GM18520 (cell line): ENCODE results near the gene RBP3.

Source experiments
- ATAC-seq: cut with Tn5 transposase; IDR thresholded peaks from one replicate; pipeline ENCODE4 v1.9.1; 2021; ENCODE audit not compliant: unreplicated experiment

RBP3 gene

DNA sequence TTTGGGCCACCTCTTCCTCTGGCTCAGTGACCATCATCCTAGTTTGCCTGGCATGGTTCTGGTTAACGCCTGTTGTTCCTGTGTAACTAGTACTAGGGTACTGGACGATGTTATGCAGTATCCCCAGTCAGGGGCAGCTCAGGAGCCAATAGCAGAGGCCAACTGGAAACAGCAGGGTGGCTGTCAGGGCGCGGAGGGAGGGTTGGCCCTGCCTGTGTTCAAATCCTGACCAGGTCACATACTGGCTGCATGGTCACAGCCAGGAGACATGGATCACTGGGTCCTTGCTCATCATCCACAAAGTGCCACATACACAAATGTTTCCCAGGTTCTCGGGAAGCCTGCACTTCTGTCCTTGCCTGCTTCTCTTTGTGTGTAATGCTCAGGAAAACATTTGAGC lies 12.3 kb upstream of the RBP3 start:
- no peak for ATAC-seq

DNA sequence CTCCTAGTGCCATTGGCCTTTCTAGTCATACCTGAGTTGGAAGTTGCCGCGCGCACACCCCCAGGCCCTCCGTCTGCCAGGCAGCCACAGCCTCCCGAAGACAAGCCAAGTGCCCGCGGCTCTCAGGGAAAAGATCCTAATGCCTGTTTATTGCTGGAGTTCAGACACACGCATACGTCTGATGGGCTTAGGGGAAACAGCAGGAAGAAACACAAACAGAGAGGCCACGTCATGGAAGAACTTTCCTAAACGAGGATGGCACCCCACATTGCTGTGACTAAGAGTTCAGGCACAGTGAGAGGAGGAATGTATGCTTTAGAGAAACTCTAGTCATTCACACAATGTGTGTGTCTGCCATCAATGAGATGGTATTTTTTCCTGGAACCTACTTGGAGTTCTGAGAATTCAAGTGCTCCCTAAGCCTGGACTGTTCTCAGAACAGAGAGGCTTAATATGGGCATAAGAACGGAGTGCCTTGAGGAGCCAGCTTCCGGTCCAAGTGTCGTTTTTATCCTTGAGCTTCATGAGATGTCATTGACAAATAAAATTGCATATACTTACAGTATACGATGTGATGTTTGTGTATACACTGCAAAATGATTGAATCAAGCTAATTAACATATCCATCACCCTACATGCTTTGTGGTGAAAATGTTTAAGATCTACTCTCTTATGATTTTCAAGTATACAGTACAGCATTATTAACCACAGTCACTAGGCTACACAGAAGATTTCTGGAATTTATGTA lies 11.6 kb upstream of the RBP3 start:
- no peak for ATAC-seq

DNA sequence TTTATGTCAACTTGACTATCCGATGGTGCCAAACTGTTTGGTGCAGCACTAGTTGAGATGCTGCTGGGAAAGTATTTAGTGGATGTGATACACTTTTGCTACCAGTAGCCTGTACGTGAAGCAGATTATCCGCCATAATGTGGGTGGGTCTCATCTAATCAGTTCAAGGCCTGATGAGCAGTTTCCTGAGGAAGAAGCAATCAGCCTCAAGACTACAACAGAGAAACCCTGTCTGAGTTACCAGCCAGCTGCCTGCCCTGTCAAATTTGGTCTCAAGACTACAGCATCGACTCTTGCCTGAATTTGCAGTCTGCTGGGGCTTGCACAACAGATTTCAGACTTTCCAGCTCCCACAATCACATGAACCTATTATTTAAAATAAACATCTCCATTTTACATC lies 10.9 kb upstream of the RBP3 start:
- ATAC-seq = no peak

DNA sequence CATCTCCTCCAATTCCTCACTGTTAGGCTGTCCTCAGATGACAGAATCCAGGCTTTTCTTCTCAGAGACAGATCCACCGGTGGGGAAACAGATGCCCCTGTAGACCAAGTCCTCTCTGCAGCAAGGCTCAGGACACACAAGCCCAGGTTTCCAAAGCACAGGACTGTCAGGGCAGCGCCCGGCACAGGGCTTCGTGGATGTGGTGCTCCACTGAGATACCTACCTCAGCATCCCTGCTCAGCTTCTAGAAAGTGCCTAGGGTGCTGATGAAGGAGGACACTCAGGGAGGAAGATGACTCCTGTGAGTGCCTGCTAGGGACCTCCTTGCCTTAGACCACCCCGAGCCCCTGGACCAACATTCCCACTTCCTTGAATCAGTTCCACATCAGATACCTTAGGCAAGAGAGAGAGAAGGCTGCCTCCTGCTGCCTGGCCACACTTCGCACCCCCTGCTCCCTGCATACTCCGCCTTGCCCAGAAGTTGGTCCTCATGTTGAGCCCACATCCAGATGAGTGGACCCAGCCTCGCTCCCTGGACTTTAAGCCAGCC lies 8.9 kb upstream of the RBP3 start:
- no peak for ATAC-seq

DNA sequence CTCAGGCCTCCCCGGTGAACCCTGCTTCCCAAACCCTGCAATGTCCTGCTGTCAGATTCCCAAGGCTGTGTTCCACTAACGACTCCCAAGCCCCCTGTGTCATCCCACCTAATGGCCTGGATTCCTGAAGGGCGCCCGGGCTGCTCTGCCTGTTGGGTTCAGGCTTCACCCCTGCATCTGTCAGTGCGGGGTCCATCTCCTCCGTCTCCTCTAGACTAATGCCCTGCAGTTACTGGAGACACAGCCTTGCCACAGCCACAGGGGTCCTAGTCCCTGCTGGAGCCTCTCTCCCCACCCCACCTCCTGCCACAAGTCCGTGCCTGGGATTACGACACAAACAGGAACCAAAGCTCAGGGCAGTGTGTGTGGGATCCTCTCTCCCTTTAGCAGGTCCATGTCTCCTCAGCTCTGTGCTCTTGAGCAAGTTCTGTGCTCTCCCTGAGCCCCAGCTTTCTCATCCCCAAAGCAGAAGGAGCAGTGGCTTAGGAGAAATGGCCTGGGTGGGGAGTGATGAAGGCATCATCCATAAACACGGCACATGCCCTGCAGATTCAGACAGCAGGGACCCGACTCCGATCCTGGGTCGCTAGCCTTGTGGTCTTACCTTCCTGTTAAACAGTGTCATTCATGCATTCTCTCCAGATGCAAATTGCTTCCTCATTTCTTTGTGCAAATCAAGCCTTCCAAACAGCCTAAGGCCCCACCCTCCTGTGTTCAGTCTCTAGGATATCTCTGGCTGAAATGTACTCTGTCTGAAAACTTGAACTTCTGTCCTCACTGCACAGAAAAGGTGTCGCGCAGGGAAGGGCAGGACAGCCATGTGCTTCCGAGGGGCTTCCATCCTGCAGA lies 8.2 kb upstream of the RBP3 start:
- ATAC-seq = no peak

DNA sequence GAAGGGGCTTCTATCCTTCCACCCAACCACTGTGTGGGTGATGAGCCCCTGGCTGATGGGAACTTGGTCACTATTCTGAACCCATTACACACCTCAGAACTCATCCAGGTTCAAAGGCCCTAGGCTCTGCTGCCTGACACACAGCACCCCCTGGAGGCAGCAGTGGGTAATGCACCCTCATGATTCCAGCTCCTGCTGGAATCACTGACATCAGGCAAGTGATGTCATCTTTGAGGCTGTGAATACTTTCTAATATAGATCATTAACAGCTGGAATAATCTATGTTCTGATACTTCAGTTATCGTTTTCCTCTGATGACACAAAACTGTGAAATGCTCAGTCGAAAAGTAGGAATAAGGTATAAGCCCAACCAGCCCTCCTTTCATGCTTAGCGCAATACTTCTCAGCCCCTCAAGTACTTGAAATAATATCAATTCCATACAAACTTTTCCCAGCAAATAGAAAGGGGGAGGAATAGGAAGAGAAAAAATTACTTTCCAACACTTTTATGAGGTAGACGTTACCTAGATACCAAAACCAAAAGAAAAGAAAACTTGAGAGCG lies 7.5 kb upstream of the RBP3 start:
- no peak for ATAC-seq

DNA sequence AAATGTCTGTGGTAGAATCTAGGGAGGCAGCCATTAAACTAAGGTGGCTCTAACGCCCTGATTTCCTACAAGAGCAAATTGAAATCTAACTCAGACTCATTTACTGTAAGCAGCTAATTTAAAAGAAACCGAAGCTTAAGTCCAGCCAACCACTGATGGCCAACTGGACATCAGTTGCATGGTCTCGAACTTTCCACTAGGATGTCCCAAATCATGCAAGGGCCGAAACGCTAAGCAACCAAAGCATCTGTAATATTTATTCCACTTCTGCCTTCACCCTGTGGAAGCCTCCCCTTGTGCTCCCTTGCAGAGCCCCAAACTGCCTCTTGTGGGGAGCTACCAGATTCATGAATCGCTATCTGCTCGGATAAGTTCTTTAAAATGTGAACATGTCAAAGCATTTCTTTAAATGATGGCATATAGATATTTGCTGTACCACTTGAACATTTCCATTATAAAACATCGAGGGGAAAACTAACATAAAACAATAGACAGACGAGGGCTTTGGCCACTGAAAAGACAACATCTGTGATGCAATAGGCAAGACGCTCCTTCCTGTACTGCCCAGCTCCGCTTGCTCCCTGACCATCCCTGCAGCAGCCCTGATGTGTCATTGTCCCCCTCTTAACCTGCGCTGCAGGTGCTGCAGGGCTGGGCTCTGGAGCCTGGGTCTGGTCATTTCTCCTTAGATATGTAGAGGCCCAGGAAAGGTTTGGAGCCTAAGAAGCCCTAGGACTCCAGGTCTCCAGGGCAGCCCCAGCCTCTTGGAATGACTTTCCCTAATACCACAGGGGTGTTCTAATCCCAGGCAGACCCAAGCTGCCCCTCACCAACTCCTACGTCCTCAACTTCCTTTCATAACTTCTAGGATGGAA lies 2.9 kb upstream of the RBP3 start:
- no peak for ATAC-seq

DNA sequence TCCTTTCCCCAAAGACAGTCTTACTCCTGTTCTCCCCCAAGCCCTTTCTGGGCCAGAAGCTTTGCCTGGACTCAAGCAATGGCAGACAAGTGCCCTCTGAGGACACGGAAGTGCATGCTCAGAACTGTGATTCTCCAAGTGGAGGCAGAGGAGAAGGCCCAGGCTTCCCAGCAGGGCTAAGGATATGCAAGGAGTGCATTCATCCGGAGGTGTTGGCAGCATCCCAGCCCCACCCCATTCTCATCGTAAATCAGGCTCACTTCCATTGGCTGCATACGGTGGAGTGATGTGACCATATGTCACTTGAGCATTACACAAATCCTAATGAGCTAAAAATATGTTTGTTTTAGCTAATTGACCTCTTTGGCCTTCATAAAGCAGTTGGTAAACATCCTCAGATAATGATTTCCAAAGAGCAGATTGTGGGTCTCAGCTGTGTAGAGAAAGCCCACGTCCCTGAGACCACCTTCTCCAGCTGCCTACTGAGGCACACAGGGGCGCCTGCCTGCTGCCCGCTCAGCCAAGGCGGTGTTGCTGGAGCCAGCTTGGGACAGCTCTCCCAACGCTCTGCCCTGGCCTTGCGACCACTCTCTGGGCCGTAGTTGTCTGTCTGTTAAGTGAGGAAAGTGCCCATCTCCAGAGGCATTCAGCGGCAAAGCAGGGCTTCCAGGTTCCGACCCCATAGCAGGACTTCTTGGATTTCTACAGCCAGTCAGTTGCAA lies 1.4 kb upstream of the RBP3 start:
- no peak for ATAC-seq

DNA sequence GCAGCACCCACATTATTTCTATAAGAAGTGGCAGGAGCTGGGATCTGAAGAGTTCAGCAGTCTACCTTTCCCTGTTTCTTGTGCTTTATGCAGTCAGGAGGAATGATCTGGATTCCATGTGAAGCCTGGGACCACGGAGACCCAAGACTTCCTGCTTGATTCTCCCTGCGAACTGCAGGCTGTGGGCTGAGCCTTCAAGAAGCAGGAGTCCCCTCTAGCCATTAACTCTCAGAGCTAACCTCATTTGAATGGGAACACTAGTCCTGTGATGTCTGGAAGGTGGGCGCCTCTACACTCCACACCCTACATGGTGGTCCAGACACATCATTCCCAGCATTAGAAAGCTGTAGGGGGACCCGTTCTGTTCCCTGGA lies 874 bp upstream of the RBP3 start:
- ATAC-seq = no peak

DNA sequence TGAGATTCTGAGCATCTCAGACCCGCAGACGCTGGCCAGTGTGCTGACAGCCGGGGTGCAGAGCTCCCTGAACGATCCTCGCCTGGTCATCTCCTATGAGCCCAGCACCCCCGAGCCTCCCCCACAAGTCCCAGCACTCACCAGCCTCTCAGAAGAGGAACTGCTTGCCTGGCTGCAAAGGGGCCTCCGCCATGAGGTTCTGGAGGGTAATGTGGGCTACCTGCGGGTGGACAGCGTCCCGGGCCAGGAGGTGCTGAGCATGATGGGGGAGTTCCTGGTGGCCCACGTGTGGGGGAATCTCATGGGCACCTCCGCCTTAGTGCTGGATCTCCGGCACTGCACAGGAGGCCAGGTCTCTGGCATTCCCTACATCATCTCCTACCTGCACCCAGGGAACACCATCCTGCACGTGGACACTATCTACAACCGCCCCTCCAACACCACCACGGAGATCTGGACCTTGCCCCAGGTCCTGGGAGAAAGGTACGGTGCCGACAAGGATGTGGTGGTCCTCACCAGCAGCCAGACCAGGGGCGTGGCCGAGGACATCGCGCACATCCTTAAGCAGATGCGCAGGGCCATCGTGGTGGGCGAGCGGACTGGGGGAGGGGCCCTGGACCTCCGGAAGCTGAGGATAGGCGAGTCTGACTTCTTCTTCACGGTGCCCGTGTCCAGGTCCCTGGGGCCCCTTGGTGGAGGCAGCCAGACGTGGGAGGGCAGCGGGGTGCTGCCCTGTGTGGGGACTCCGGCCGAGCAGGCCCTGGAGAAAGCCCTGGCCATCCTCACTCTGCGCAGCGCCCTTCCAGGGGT lies 703 bp downstream of the RBP3 start:
- no peak for ATAC-seq

DNA sequence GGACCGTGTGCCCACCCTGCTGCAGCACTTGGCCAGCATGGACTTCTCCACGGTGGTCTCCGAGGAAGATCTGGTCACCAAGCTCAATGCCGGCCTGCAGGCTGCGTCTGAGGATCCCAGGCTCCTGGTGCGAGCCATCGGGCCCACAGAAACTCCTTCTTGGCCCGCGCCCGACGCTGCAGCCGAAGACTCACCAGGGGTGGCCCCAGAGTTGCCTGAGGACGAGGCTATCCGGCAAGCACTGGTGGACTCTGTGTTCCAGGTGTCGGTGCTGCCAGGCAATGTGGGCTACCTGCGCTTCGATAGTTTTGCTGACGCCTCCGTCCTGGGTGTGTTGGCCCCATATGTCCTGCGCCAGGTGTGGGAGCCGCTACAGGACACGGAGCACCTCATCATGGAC lies 1.4 kb downstream of the RBP3 start:
- no peak for ATAC-seq

DNA sequence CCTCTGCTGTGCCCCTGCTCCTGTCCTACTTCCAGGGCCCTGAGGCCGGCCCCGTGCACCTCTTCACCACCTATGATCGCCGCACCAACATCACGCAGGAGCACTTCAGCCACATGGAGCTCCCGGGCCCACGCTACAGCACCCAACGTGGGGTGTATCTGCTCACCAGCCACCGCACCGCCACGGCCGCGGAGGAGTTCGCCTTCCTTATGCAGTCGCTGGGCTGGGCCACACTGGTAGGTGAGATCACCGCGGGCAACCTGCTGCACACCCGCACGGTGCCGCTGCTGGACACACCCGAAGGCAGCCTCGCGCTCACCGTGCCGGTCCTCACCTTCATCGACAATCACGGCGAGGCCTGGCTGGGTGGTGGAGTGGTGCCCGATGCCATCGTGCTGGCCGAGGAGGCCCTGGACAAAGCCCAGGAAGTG lies 1.8 kb downstream of the RBP3 start:
- no peak for ATAC-seq

DNA sequence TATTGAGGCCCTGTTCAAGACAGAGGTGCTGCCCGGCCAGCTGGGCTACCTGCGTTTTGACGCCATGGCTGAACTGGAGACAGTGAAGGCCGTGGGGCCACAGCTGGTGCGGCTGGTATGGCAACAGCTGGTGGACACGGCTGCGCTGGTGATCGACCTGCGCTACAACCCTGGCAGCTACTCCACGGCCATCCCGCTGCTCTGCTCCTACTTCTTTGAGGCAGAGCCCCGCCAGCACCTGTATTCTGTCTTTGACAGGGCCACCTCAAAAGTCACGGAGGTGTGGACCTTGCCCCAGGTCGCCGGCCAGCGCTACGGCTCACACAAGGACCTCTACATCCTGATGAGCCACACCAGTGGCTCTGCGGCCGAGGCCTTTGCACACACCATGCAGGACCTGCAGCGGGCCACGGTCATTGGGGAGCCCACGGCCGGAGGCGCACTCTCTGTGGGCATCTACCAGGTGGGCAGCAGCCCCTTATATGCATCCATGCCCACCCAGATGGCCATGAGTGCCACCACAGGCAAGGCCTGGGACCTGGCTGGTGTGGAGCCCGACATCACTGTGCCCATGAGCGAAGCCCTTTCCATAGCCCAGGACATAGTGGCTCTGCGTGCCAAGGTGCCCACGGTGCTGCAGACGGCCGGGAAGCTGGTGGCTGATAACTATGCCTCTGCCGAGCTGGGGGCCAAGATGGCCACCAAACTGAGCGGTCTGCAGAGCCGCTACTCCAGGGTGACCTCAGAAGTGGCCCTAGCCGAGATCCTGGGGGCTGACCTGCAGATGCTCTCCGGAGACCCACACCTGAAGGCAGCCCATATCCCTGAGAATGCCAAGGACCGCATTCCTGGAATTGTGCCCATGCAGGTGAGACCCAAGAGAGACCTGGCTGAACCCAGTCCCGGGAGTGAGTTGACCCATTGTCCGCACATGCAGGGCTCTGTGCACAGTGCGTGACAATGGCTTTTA lies 2.8 kb downstream of the RBP3 start:
- no peak for ATAC-seq

DNA sequence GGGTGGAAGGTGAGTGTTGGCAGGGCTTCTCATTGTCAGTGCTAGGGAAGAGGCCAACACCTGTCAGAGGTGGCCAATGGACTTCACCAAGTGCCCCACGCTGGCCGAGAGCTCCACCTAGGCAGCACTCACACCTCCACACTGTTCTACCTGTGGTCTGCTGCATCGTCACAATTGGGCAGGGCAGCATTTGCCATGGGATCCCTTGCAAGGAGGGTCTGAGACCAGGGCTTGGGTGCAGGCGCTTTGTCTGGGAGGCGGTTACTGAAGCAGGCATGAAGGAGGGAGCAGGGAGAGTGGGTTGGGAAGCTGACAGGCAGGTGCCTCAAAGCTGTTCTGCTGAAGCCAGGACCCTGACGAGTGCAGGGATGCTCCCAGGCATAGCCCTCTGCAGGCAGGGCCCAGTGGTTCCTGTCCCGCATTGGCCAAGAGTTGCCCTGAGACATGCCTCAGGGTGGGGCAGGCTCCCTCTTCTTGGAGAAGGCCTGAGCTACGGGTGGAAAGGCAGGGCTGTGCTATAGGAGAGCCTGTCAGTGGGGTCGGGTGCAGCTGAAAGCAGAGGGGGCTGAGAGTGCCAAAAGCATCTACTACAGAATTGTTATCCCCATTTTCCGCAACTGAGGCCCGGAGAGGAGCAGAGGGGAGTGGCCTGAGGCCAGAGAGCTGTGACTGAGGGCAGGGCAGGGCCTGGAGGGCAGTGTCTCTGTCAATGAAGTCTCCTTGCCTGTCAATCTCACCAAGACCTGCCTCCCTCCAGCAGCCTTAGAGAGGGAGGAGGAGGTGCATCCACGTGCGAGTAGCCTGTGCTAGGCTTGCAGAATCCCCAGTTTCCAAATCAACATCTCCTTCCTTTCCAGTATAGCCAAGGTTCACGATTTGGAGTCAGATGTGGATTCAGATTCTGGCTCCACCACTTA lies 4.0 kb downstream of the RBP3 start:
- no peak for ATAC-seq

DNA sequence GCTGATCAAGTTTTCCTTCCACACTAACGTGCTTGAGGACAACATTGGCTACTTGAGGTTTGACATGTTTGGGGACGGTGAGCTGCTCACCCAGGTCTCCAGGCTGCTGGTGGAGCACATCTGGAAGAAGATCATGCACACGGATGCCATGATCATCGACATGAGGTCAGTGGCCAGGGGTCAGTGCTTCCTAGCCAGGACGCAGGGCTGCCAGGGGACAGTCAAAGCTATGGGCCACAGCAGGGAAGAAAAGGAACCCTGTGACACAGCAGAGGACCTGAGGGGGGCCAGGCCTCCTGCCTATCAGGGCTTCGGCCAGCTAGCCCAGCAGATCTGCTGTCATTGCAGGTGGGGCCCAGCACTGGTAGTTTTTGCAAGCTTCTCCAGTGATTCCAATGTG lies 5.2 kb downstream of the RBP3 start:
- no peak for ATAC-seq

DNA sequence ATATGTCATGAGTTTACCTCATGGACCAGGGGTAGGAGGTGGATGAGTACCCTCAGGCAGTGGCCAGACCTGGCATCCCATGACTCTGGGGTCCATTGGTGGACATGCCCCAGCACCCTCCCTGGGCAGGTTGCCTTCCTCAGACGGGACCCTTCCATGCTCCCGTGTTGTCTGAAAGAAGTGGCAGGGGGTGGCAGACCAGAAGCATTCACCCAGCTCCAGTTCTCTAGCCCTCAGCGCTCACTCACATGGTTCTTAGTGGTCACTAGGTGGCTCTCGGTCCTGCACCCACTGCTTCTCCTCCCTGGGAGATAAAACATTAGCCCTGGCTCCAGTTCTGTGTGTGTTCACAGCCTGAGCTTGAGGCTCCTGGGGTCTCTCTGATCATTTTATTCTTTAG lies 6.0 kb downstream of the RBP3 start:
- ATAC-seq = no peak

DNA sequence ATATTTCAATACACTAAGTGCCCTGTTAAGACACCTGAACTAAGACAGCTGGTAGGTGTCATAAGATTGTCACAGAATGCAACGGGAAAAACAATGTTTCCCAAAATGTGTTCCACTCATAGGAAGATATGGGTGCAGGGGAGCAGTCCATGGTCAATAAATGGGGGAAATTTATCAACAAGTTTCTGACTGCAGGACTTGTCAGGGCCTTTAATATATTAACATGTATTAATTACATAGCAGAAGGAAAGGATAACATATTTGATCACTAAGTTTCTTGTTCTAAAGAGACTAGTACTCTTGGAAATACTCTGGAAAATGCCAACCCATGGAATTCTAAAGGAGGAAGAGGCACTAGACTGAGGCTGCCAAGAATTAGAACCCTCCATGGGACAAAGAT lies 6.7 kb downstream of the RBP3 start:
- ATAC-seq = no peak
